ENCODE data around the gene SNTG2.

SNTG2 gene

DNA sequence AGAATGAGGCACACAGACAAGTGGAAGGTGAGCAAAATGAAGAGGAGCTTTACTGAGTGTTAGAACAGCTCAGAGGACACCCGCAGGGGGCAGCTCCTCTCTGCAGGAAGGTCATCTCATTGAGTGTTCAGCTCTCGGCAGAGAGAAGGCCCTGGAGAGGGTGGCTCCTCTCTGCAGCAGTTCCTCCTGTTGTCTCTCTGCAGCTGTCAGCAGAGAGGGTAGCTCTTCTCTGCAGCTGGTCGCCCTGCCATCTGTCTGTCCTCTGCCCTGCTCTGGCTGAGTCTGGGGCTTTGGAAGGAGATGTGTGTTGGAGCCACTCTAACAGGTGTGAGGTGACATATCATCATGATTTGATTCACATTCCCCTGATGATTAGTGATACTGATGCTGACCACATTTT, 6.8 kb upstream of the SNTG2 start:
- no peak overlapping the region for H3K4me3 ChIP-seq (ENCODE audit: low read length)
- H3K36me3 ChIP-seq (ENCODE audit: control insufficient read depth, low read length) = no peaks in the 10 kb centered on the region
- H3K4me2 ChIP-seq (ENCODE audit: low read length) = no peak overlapping the region
- no peaks in the 10 kb centered on the region for H4K20me1 ChIP-seq (ENCODE audit: control insufficient read depth, insufficient read depth, low read depth, low read length)
- peaks cover 3% of the 10 kb centered on the region; the same call in 1 of the 2 replicates for H3K9me3 ChIP-seq (ENCODE audit: control insufficient read depth, insufficient read depth, low read length)
- H3K27ac ChIP-seq (ENCODE audit: low read depth, low read length) = no peak overlapping the region
- no peaks in the 10 kb centered on the region for H3F3A ChIP-seq (ENCODE audit: control insufficient read depth, insufficient read depth)
- H3K79me2 ChIP-seq (ENCODE audit: control insufficient read depth, low read length) = no peaks in the 10 kb centered on the region
- no peaks in the 10 kb centered on the region for H3K4me1 ChIP-seq (ENCODE audit: control insufficient read depth, low read length)
- H3K9me2 ChIP-seq (replicated peaks; ENCODE audit: control insufficient read depth, low read length) = no peaks in the 10 kb centered on the region
- no peaks in the 10 kb centered on the region for H3K27me3 ChIP-seq (ENCODE audit: control insufficient read depth, low read length)
- no peak for TF ChIP-seq EZH2phosphoT487 (IDR thresholded peaks at IDR 0.05; ENCODE audit: borderline replicate concordance, low read length)
- TF ChIP-seq, protein P1, sequence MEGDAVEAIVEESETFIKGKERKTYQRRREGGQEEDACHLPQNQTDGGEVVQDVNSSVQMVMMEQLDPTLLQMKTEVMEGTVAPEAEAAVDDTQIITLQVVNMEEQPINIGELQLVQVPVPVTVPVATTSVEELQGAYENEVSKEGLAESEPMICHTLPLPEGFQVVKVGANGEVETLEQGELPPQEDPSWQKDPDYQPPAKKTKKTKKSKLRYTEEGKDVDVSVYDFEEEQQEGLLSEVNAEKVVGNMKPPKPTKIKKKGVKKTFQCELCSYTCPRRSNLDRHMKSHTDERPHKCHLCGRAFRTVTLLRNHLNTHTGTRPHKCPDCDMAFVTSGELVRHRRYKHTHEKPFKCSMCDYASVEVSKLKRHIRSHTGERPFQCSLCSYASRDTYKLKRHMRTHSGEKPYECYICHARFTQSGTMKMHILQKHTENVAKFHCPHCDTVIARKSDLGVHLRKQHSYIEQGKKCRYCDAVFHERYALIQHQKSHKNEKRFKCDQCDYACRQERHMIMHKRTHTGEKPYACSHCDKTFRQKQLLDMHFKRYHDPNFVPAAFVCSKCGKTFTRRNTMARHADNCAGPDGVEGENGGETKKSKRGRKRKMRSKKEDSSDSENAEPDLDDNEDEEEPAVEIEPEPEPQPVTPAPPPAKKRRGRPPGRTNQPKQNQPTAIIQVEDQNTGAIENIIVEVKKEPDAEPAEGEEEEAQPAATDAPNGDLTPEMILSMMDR (IDR thresholded peaks at IDR 0.05; ENCODE audit: low read depth, low read length, poor library complexity, severe bottlenecking) = no peak

DNA sequence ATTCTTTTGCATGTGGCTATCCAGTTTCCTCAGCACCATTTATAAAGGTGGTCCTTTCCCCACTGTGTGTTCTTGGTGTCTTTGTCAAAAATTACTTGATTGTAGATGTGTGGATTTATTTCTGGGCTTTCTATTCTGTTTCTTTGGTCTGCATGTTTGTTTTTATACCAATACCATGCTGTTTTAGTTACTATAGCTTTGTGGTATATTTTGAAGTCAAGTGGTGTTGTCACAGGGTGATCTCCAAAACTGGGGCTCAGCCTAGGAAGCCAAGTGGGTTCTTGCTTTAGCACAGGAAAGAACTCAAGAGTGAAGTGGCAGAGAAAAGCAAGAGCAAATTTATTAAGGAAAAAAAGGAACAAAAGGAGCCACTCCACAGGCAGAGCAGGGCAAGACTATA, 6.0 kb upstream of the SNTG2 start:
- no peaks in the 10 kb centered on the region for H3K4me1 ChIP-seq (ENCODE audit: control insufficient read depth, low read length)
- TF ChIP-seq EZH2phosphoT487 (IDR thresholded peaks at IDR 0.05; ENCODE audit: borderline replicate concordance, low read length) = no peak
- TF ChIP-seq, protein P1 (IDR thresholded peaks at IDR 0.05; ENCODE audit: low read depth, low read length, poor library complexity, severe bottlenecking) = no peak
- H3K36me3 ChIP-seq (ENCODE audit: control insufficient read depth, low read length) = no peaks in the 10 kb centered on the region
- H4K20me1 ChIP-seq (ENCODE audit: control insufficient read depth, insufficient read depth, low read depth, low read length) = no peaks in the 10 kb centered on the region
- no peak overlapping the region for H3K27ac ChIP-seq (ENCODE audit: low read depth, low read length)
- H3K9me2 ChIP-seq (replicated peaks; ENCODE audit: control insufficient read depth, low read length) = no peaks in the 10 kb centered on the region
- no peaks in the 10 kb centered on the region for H3K79me2 ChIP-seq (ENCODE audit: control insufficient read depth, low read length)
- no peak overlapping the region for H3K4me2 ChIP-seq (ENCODE audit: low read length)
- no peak overlapping the region for H3K4me3 ChIP-seq (ENCODE audit: low read length)
- no peaks in the 10 kb centered on the region for H3F3A ChIP-seq (ENCODE audit: control insufficient read depth, insufficient read depth)
- no peaks in the 10 kb centered on the region for H3K27me3 ChIP-seq (ENCODE audit: control insufficient read depth, low read length)
- peaks cover 3% of the 10 kb centered on the region; the same call in 1 of the 2 replicates for H3K9me3 ChIP-seq (ENCODE audit: control insufficient read depth, insufficient read depth, low read length)

GRCh38 chr2:945104-945503, 5.5 kb upstream of the SNTG2 start:
- Histone ChIP-seq H4K20me1 (ENCODE audit: control insufficient read depth, insufficient read depth, low read depth, low read length) (no peaks in the 10 kb centered on the region), H3K4me2 (ENCODE audit: low read length) (no peak overlapping the region), H3K27me3 (ENCODE audit: control insufficient read depth, low read length) (no peaks in the 10 kb centered on the region), H3K79me2 (ENCODE audit: control insufficient read depth, low read length) (no peaks in the 10 kb centered on the region), H3K27ac (ENCODE audit: low read depth, low read length) (no peak overlapping the region), H3K9me2 (replicated peaks; ENCODE audit: control insufficient read depth, low read length) (no peaks in the 10 kb centered on the region), H3K4me3 (ENCODE audit: low read length) (no peak overlapping the region), H3K4me1 (ENCODE audit: control insufficient read depth, low read length) (no peaks in the 10 kb centered on the region), H3K9me3 (ENCODE audit: control insufficient read depth, insufficient read depth, low read length) (peaks cover 3% of the 10 kb centered on the region; the same call in 1 of the 2 replicates), H3K36me3 (ENCODE audit: control insufficient read depth, low read length) (no peaks in the 10 kb centered on the region), H3F3A (ENCODE audit: control insufficient read depth, insufficient read depth) (no peaks in the 10 kb centered on the region)
- TF ChIP-seq EZH2phosphoT487 (IDR thresholded peaks at IDR 0.05; ENCODE audit: borderline replicate concordance, low read length) = no peak
- TF ChIP-seq, protein P1 (IDR thresholded peaks at IDR 0.05; ENCODE audit: low read depth, low read length, poor library complexity, severe bottlenecking) = no peak

Data from DOHH2 (cell line).